ENCODE measurements around the gene RIMBP2.

GRCh38 chr12:130499474-130499873 lies 216.6 kb downstream of the RIMBP2 start:
- TF ChIP-seq, protein P1, sequence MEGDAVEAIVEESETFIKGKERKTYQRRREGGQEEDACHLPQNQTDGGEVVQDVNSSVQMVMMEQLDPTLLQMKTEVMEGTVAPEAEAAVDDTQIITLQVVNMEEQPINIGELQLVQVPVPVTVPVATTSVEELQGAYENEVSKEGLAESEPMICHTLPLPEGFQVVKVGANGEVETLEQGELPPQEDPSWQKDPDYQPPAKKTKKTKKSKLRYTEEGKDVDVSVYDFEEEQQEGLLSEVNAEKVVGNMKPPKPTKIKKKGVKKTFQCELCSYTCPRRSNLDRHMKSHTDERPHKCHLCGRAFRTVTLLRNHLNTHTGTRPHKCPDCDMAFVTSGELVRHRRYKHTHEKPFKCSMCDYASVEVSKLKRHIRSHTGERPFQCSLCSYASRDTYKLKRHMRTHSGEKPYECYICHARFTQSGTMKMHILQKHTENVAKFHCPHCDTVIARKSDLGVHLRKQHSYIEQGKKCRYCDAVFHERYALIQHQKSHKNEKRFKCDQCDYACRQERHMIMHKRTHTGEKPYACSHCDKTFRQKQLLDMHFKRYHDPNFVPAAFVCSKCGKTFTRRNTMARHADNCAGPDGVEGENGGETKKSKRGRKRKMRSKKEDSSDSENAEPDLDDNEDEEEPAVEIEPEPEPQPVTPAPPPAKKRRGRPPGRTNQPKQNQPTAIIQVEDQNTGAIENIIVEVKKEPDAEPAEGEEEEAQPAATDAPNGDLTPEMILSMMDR (IDR thresholded peaks at IDR 0.05), result no peak
- no peak for TF ChIP-seq POLR2A (IDR thresholded peaks at IDR 0.05)

Measured in lower leg skin (tissue), 3 donors.